ENCODE measurements around the gene PSMC2. TPM values are rescaled to one million over a fixed set of nuclear protein-coding genes. Genes with fewer than 3 reads are reported as not detected.

The PSMC2 gene
- total RNA-seq, 1 experiment from 2014 or later = 237 TPM

GRCh38 chr7:103387242-103387641 is 39.8 kb downstream of the PSMC2 start:
- no peak overlapping the region for H2AFZ ChIP-seq (ENCODE audit: low read length)
- no peak overlapping the region for H3K4me2 ChIP-seq (ENCODE audit: low read length)
- ChIA-PET CTCF (interaction anchor here (0.6 kb wide), 1 partner anchor 15 kb away, joined by 7 read pairs; no protein-coding TSS in a partner anchor), POLR2A (ENCODE audit: unreplicated experiment) (interaction anchor here (0.6 kb wide), 1 partner anchor 237 kb away, joined by 5 read pairs; no protein-coding TSS in a partner anchor)
- H3K79me2 ChIP-seq (ENCODE audit: low read length) = no peaks in the 10 kb centered on the region
- ATAC-seq (no peak), DNase-seq (no peak)
- BruUV-seq (replicated peaks) = no TSS peak
- no peak overlapping the region for H3K9ac ChIP-seq (ENCODE audit: low read length)
- no peak overlapping the region for H3K27ac ChIP-seq (ENCODE audit: low read length)
- H3K27me3 ChIP-seq (ENCODE audit: low read length) = no peaks in the 10 kb centered on the region
- H3K4me1 ChIP-seq (ENCODE audit: insufficient read depth, low read length) = peaks cover 12% of the 10 kb centered on the region
- 0 out of 2 replicates have a peak, but pooled peaks cover 3% of the 10 kb centered on the region for H4K20me1 ChIP-seq (ENCODE audit: low read length)
- no peak overlapping the region for H3K4me3 ChIP-seq (ENCODE audit: low read length)
- H3F3A ChIP-seq (ENCODE audit: low read length, unreplicated experiment) = no peaks in the 10 kb centered on the region
- no peaks in the 10 kb centered on the region for H3K9me2 ChIP-seq (replicated peaks; ENCODE audit: low read length)
- TF ChIP-seq EZH2 (IDR thresholded peaks at IDR 0.05; ENCODE audit: low read length, unreplicated experiment) (no peak), EZH2phosphoT487 (IDR thresholded peaks at IDR 0.05; ENCODE audit: borderline replicate concordance, low read length) (no peak), CTCF (conservative IDR thresholded peaks at IDR 0.05; ENCODE audit: low read depth, low read length) (no peak)
- no peaks in the 10 kb centered on the region for H3K36me3 ChIP-seq (ENCODE audit: low read depth, low read length)
- no peaks in the 10 kb centered on the region for H3K9me3 ChIP-seq (ENCODE audit: low read length)
- intact Hi-C loops (cut with micrococcal nuclease) = no loop called here

- Histone ChIP-seq H3K9me2 (replicated peaks; ENCODE audit: low read length) (no peaks in the 10 kb centered on the region), H3F3A (ENCODE audit: low read length, unreplicated experiment) (no peaks in the 10 kb centered on the region), H3K79me2 (ENCODE audit: low read length) (no peaks in the 10 kb centered on the region), H3K27me3 (ENCODE audit: low read length) (no peaks in the 10 kb centered on the region), H3K4me1 (ENCODE audit: insufficient read depth, low read length) (peaks cover 24% of the 10 kb centered on the region), H3K9ac (ENCODE audit: low read length) (no peak overlapping the region), H4K20me1 (ENCODE audit: low read length) (0 out of 2 replicates have a peak, but pooled peaks cover 3% of the 10 kb centered on the region), H3K4me3 (ENCODE audit: low read length) (no peak overlapping the region), H3K27ac (ENCODE audit: low read length) (no peak overlapping the region), H2AFZ (ENCODE audit: low read length) (no peak overlapping the region), H3K4me2 (ENCODE audit: low read length) (no peak overlapping the region), H3K9me3 (ENCODE audit: low read length) (no peaks in the 10 kb centered on the region), H3K36me3 (ENCODE audit: low read depth, low read length) (no peaks in the 10 kb centered on the region)
- intact Hi-C loops (cut with micrococcal nuclease) = no loop called here
- ATAC-seq = no peak
- CTCF ChIA-PET = no interaction called here
- TF ChIP-seq CTCF (conservative IDR thresholded peaks at IDR 0.05; ENCODE audit: low read depth, low read length) (no peak), EZH2phosphoT487 (IDR thresholded peaks at IDR 0.05; ENCODE audit: borderline replicate concordance, low read length) (no peak), EZH2 (IDR thresholded peaks at IDR 0.05; ENCODE audit: low read length, unreplicated experiment) (no peak)
- DNase-seq = no peak
- POLR2A ChIA-PET (ENCODE audit: unreplicated experiment) = no interaction called here
- no TSS peak for BruUV-seq (replicated peaks)
These were observed 41.2 kb downstream of the PSMC2 start for GRCh38 chr7:103388469-103389140.

- DNase-seq = no peak
- H3K4me1 ChIP-seq (ENCODE audit: insufficient read depth, low read length) = peaks cover 24% of the 10 kb centered on the region
- ChIA-PET POLR2A (ENCODE audit: unreplicated experiment) (interaction anchor here (0.6 kb wide), 1 partner anchor 58 kb away, joined by 6 read pairs; no protein-coding TSS in a partner anchor), CTCF (no interaction called here)
- no peak overlapping the region for H2AFZ ChIP-seq (ENCODE audit: low read length)
- no TSS peak for BruUV-seq (replicated peaks)
- no peaks in the 10 kb centered on the region for H3K9me3 ChIP-seq (ENCODE audit: low read length)
- H3K9ac ChIP-seq (ENCODE audit: low read length) = no peak overlapping the region
- intact Hi-C loops (cut with micrococcal nuclease) = no loop called here
- H3K79me2 ChIP-seq (ENCODE audit: low read length) = no peaks in the 10 kb centered on the region
- H3K4me3 ChIP-seq (ENCODE audit: low read length) = no peak overlapping the region
- no peak overlapping the region for H3K4me2 ChIP-seq (ENCODE audit: low read length)
- H4K20me1 ChIP-seq (ENCODE audit: low read length) = 0 out of 2 replicates have a peak, but pooled peaks cover 3% of the 10 kb centered on the region
- no peak for TF ChIP-seq EZH2 (IDR thresholded peaks at IDR 0.05; ENCODE audit: low read length, unreplicated experiment)
- no peak for TF ChIP-seq CTCF (conservative IDR thresholded peaks at IDR 0.05; ENCODE audit: low read depth, low read length)
- no peak for TF ChIP-seq EZH2phosphoT487 (IDR thresholded peaks at IDR 0.05; ENCODE audit: borderline replicate concordance, low read length)
- H3K9me2 ChIP-seq (replicated peaks; ENCODE audit: low read length) = no peaks in the 10 kb centered on the region
- no peaks in the 10 kb centered on the region for H3K36me3 ChIP-seq (ENCODE audit: low read depth, low read length)
- no peaks in the 10 kb centered on the region for H3K27me3 ChIP-seq (ENCODE audit: low read length)
- no peak for ATAC-seq
- no peaks in the 10 kb centered on the region for H3F3A ChIP-seq (ENCODE audit: low read length, unreplicated experiment)
- H3K27ac ChIP-seq (ENCODE audit: low read length) = no peak overlapping the region
These were observed 41.8 kb downstream of the PSMC2 start for GRCh38 chr7:103389263-103389662.
